ENCODE results near the gene SAPCD2. TPM values are rescaled to one million over a fixed set of nuclear protein-coding genes. Genes with fewer than 3 reads are reported as not detected.

SAPCD2 gene
- total and polyA plus RNA-seq, 8 donors, result 0.04 to 0.97 (median 0.34) TPM

GRCh38 chr9:137046088-137046787 lies 24.1 kb downstream of the SAPCD2 start, which contains the start of gene NPDC1:
TSS of gene NPDC1 (minus strand) at chr9:137046177. CDS start at chr9:137045989, 188 bp downstream.
- peak; percentile 69 to 87 (median 81) for TF ChIP-seq CTCF (IDR thresholded peaks at IDR 0.05)
- DNase-seq (peak in 5 of 6 donors; percentile 78 to 93 (median 88)), ATAC-seq (peak; percentile 63 to 80 (median 76)), FAIRE-seq (no peak)
- no peaks in the 10 kb centered on the region for H3K9me3 ChIP-seq
- H3K36me3 ChIP-seq, result no peaks in the 10 kb centered on the region
- intact Hi-C loops (cut with DNase I), result no loop called here
- peaks cover 5 to 19% (median 10%) of the 10 kb centered on the region in 3 donors for H3K4me1 ChIP-seq
- H3K27ac ChIP-seq, result peak within 1 kb of the TSS; percentile 13 to 63 (median 52)
- peak within 1 kb of the TSS; percentile 30 to 69 (median 48) for H3K4me3 ChIP-seq
- peaks cover 0 to 7% (median 0%) of the 10 kb centered on the region in 4 donors for H3K27me3 ChIP-seq
- 1% methylated on average over 55 to 57 of the region's 57 CpGs for WGBS, 2 donors

- no peaks in the 10 kb centered on the region for H3K9me3 ChIP-seq
- H3K4me1 ChIP-seq, result peaks cover 5 to 19% (median 10%) of the 10 kb centered on the region in 3 donors
- WGBS, 2 donors, result 3 to 8% methylated on average over 66 to 96 of the region's 96 CpGs
- peak in 1 of 6 donors; percentile 62 for DNase-seq
- H3K27me3 ChIP-seq, result peaks cover 0 to 7% (median 0%) of the 10 kb centered on the region in 4 donors
- no peak for FAIRE-seq
- H3K27ac ChIP-seq, result peak overlapping the region in 3 of 4 donors; percentile 42 to 63 (median 63)
- intact Hi-C loops (cut with DNase I), result no loop called here
- peak overlapping the region; percentile 30 to 69 (median 48) for H3K4me3 ChIP-seq
- no peaks in the 10 kb centered on the region for H3K36me3 ChIP-seq
- TF ChIP-seq CTCF (IDR thresholded peaks at IDR 0.05), result no peak
- ATAC-seq, result peak; percentile 10 to 31 (median 19)
Measured at GRCh38 chr9:137045294-137046087, 24.9 kb downstream of the SAPCD2 start.

DNA sequence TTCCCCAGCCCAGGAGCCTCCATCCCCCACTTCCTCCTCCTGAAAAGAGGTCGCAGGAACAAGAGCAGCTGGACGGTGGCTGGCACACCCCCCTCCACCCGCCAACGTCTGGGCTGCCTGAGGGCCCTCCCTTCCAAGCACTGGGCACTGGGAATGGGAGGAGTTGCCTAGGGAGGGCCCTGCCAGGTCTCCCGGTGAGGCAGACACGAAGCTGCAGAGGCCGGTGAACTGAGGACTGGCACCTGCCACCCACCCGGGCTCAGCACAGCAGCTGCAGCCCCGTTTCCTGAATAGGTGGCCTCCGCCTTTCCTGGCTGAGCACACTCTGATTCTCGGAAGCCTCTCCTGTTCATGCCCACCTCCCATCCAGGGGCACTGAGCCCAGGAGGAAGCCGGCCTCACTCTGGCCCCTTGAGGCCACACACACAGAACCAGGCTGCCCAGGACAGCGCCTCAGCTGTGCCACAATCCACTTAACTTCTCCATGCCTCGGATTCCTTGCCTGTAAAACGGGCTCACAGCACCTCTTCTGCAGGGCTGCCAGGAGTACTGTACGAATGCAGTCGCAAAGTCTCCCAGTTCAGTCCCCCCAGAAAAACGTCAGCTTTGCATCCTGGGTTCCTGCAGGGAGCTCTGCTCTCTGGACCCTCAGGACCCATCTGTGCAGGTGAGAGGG lies 25.7 kb downstream of the SAPCD2 start:
- Histone ChIP-seq H3K9me3 (no peaks in the 10 kb centered on the region), H3K4me1 (peaks cover 5 to 19% (median 10%) of the 10 kb centered on the region in 3 donors), H3K27ac (peak overlapping the region in 2 of 4 donors; percentile 63 to 64), H3K27me3 (peaks cover 0 to 7% (median 0%) of the 10 kb centered on the region in 4 donors), H3K4me3 (peak overlapping the region in 3 of 4 donors; percentile 20 to 69 (median 51)), H3K36me3 (peaks cover 0 to 2% (median 0%) of the 10 kb centered on the region in 3 donors)
- DNase-seq, result peak in 5 of 6 donors; percentile 72 to 82 (median 79)
- WGBS, 2 donors, result 15 to 24% methylated on average over 17 to 18 of the region's 18 CpGs
- FAIRE-seq, result no peak
- ATAC-seq, result peak; percentile 71 to 83 (median 78)
- intact Hi-C loops (cut with DNase I), result no loop called here
- TF ChIP-seq CTCF (IDR thresholded peaks at IDR 0.05), result no peak

- FAIRE-seq (no peak), ATAC-seq (peak in 3 of 4 donors; percentile 2 to 37 (median 7)), DNase-seq (no peak)
- Histone ChIP-seq H3K4me1 (peaks cover 5 to 19% (median 10%) of the 10 kb centered on the region in 3 donors), H3K36me3 (peaks cover 0 to 3% (median 0%) of the 10 kb centered on the region in 3 donors), H3K9me3 (no peaks in the 10 kb centered on the region), H3K27ac (peak overlapping the region in 2 of 4 donors; percentile 63 to 64), H3K27me3 (peaks cover 0 to under 1% (median 0%) of the 10 kb centered on the region in 4 donors), H3K4me3 (peak overlapping the region in 2 of 4 donors; percentile 16 to 69)
- no peak for TF ChIP-seq CTCF (IDR thresholded peaks at IDR 0.05)
- 24 to 26% methylated on average over 12 of the region's 12 CpGs for WGBS, 2 donors
- intact Hi-C loops (cut with DNase I), result no loop called here
Measured at GRCh38 chr9:137044037-137044436, 26.3 kb downstream of the SAPCD2 start.

Measured in pancreas (tissue), 10 donors.